HepG2 (cell line): ENCODE measurements around the gene PCDHA12.

Experiments used
- CC2D1A ChIP-seq: sonication (generic); formaldehyde crosslinking; IDR thresholded peaks from 2 replicates; pipeline ENCODE4 v1.8.1; 2023; ENCODE audit warnings: mild to moderate bottlenecking, missing genetic modification reagents
- CTCF ChIP-seq: sonication (generic); formaldehyde crosslinking; IDR thresholded peaks from 2 replicates; pipeline ENCODE4 v1.5.0; 2020; ENCODE audit warnings: mild to moderate bottlenecking, missing genetic modification reagents, moderate library complexity
- KLF9 ChIP-seq: IDR thresholded peaks from 2 replicates; pipeline ENCODE4 v1.6.1; 2016; ENCODE audit warnings: low read depth
- PHF5A ChIP-seq: IDR thresholded peaks from one replicate; pipeline ENCODE4 v1.6.1; 2018; ENCODE audit warnings: low read depth, missing genetic modification reagents; ENCODE audit not compliant: unreplicated experiment
- SOX5 ChIP-seq: IDR thresholded peaks from 2 replicates; pipeline ENCODE4 v1.6.1; 2016; ENCODE audit warnings: borderline replicate concordance
- ZNF766 ChIP-seq: sonication (generic); formaldehyde crosslinking; IDR thresholded peaks from 2 replicates; pipeline ENCODE4 v1.5.0; 2020; ENCODE audit warnings: missing genetic modification reagents, borderline replicate concordance
- ZSCAN29 ChIP-seq: sonication (generic); formaldehyde crosslinking; conservative IDR thresholded peaks from 2 replicates; pipeline ENCODE4 v1.4.0; 2020; ENCODE audit warnings: mild to moderate bottlenecking, missing genetic modification reagents

- TF ChIP-seq ZNF766: no peak
- TF ChIP-seq PHF5A (CRISPR knock-in tag): no peak
- TF ChIP-seq SOX5 (CRISPR knock-in tag): no peak
- TF ChIP-seq CTCF (CRISPR knock-in tag): no peak
- TF ChIP-seq KLF9: no peak
- TF ChIP-seq ZSCAN29: no peak
- TF ChIP-seq CC2D1A (CRISPR knock-in tag): no peak
Measured at GRCh38 chr5:140827704-140828361, 47.3 kb upstream of the PCDHA12 start, which contains the start of gene PCDHA6.
